PC-3 (cell line): ENCODE data around the gene MRM2.

Experiments used
- CTCF ChIP-seq: fragments of 300-600 bp; sonication (generic); conservative IDR thresholded peaks from 2 replicates; pipeline ENCODE4 v1.5.1; 2017; ENCODE audit warnings: antibody characterized with exemption, low read depth, mild to moderate bottlenecking, low read length
- EZH2 ChIP-seq: fragments of 300-600 bp; sonication (generic); IDR thresholded peaks from one replicate; pipeline ENCODE4 v1.6.1; 2017; ENCODE audit warnings: antibody characterized with exemption, mild to moderate bottlenecking, low read length; ENCODE audit not compliant: unreplicated experiment
- EZH2phosphoT487 ChIP-seq: fragments of 300-600 bp; sonication (generic); IDR thresholded peaks from 2 replicates; pipeline ENCODE4 v1.6.1; 2018; ENCODE audit warnings: mild to moderate bottlenecking, antibody characterized with exemption, low read length, borderline replicate concordance

GRCh38 chr7:2278026-2278425 lies 36.0 kb upstream of the MRM2 start:
- TF ChIP-seq CTCF: no peak
- no peak for TF ChIP-seq EZH2
- no peak for TF ChIP-seq EZH2phosphoT487
